Naive thymus-derived CD4-positive, alpha-beta T cell (primary cell): ENCODE results near the gene NHLH1. TPM values are rescaled to one million over a fixed set of nuclear protein-coding genes. Genes with fewer than 3 reads are reported as not detected.

ENCODE experiments used
- ATAC-seq: fragments of 150-1000 bp; cut with Tn5 transposase; 2 replicates; pipeline ENCODE4 v1.10.0; 2021; ENCODE audit warnings: mild to moderate bottlenecking, moderate library complexity
- CTCF ChIA-PET: fragments of 350-600 bp; sonication (Branson Sonifier 250); formaldehyde crosslinking; loops from one replicate; lab custom pipeline; 2021; ENCODE audit warnings: antibody characterized with exemption; lab: Charles Lee
- POLR2A ChIA-PET: fragments of 350-600 bp; sonication (Branson Sonifier 250); formaldehyde crosslinking; loops from one replicate; lab custom pipeline; 2021; ENCODE audit warnings: antibody characterized with exemption, inconsistent platforms; lab: Charles Lee
- DNase-seq, 9 donors: peaks; one replicate each; pipeline versions ENCODE4 v3.0.0 to v3.0.0-alpha.2; 2020 to 2022; ENCODE audit warnings: mixed read lengths in 1 of 9
- H3K27ac ChIP-seq: one replicate; pipeline ENCODE4 v1.7.0; 2013; ENCODE audit warnings: mild to moderate bottlenecking, low read depth, low read length, moderate library complexity
- H3K27me3 ChIP-seq, 2 donors: one replicate each; pipeline ENCODE4 v1.7.0; 2013; ENCODE audit warnings: low read length in 2 of 2, mild to moderate bottlenecking in 2 of 2, moderate library complexity in 2 of 2; ENCODE audit not compliant: control insufficient read depth in 2 of 2, insufficient read depth in 2 of 2
- H3K36me3 ChIP-seq, 3 experiments: 1 replicate in 2 of 3; 2 replicates in 1 of 3; pipeline ENCODE4 v1.7.0; 2013; ENCODE audit warnings: low read length in 3 of 3, mild to moderate bottlenecking in 3 of 3, moderate library complexity in 1 of 3; ENCODE audit not compliant: insufficient read depth in 3 of 3, control insufficient read depth in 2 of 3
- H3K4me1 ChIP-seq, 2 donors: one replicate each; pipeline ENCODE4 v1.7.0; 2013; ENCODE audit warnings: low read length in 2 of 2, mild to moderate bottlenecking in 2 of 2, moderate library complexity in 1 of 2; ENCODE audit not compliant: control insufficient read depth in 2 of 2, insufficient read depth in 2 of 2
- H3K4me3 ChIP-seq: 2 replicates; pipeline ENCODE4 v1.7.0; 2013; ENCODE audit warnings: mild to moderate bottlenecking, low read length
- H3K9me3 ChIP-seq, 3 experiments: 1 replicate in 2 of 3; 2 replicates in 1 of 3; pipeline ENCODE4 v1.7.0; 2013; ENCODE audit warnings: low read length in 3 of 3; ENCODE audit not compliant: control insufficient read depth in 2 of 3
- H3K27ac Mint-ChIP-seq, 9 donors: one replicate each; pipeline ENCODE4 v1.8.0; 2020 to 2022; ENCODE audit warnings: mixed read lengths in 9 of 9, mild to moderate bottlenecking in 8 of 9, moderate library complexity in 5 of 9, inconsistent platforms in 2 of 9
- H3K27me3 Mint-ChIP-seq, 5 donors: one replicate each; pipeline ENCODE4 v1.8.0; 2021 to 2022; ENCODE audit warnings: mixed read lengths in 5 of 5, mild to moderate bottlenecking in 1 of 5
- H3K36me3 Mint-ChIP-seq, 5 donors: one replicate each; pipeline ENCODE4 v1.8.0; 2020 to 2022; ENCODE audit warnings: mixed read lengths in 5 of 5, mild to moderate bottlenecking in 3 of 5, inconsistent platforms in 1 of 5
- H3K4me1 Mint-ChIP-seq, 7 donors: one replicate each; pipeline ENCODE4 v1.8.0; 2020 to 2022; ENCODE audit warnings: mixed read lengths in 7 of 7, mild to moderate bottlenecking in 3 of 7, inconsistent platforms in 1 of 7
- H3K4me3 Mint-ChIP-seq, 10 donors: one replicate each; pipeline ENCODE4 v1.8.0; 2020 to 2022; ENCODE audit warnings: mild to moderate bottlenecking in 10 of 10, mixed read lengths in 10 of 10, moderate library complexity in 6 of 10, inconsistent platforms in 2 of 10
- H3K9me3 Mint-ChIP-seq, 11 donors: one replicate each; pipeline ENCODE4 v1.8.0; 2020 to 2022; ENCODE audit warnings: mixed read lengths in 11 of 11, mild to moderate bottlenecking in 4 of 11, inconsistent platforms in 1 of 11, moderate library complexity in 1 of 11
- intact Hi-C, 2 donors: fragments of 100-400 bp; cut with micrococcal nuclease; formaldehyde crosslinking; loops; one replicate each; pipeline ENCODE4 v1.15.1; 2023
- polyA plus RNA-seq, 2 donors: library from polyadenylated mRNA; unstranded; fragments of 300-500 nt; fragmentation: Illumina TruSeq; gene quantifications; one replicate each; pipeline ENCODE4 v1.2.3, GENCODE V29; 2021
- total RNA-seq, 6 experiments: library from RNA in 5 of 6; stranded (reverse) in 5 of 6; gene quantifications; 1 replicate in 5 of 6; 2 replicates in 1 of 6; pipeline ENCODE4 v1.2.3 and lab custom pipeline; 2021 to 2026

Gene NHLH1
- total and polyA plus RNA-seq, 7 experiments from 2014 or later = 0.11 to 0.58 (median 0.42) TPM; not detected in 2

DNA sequence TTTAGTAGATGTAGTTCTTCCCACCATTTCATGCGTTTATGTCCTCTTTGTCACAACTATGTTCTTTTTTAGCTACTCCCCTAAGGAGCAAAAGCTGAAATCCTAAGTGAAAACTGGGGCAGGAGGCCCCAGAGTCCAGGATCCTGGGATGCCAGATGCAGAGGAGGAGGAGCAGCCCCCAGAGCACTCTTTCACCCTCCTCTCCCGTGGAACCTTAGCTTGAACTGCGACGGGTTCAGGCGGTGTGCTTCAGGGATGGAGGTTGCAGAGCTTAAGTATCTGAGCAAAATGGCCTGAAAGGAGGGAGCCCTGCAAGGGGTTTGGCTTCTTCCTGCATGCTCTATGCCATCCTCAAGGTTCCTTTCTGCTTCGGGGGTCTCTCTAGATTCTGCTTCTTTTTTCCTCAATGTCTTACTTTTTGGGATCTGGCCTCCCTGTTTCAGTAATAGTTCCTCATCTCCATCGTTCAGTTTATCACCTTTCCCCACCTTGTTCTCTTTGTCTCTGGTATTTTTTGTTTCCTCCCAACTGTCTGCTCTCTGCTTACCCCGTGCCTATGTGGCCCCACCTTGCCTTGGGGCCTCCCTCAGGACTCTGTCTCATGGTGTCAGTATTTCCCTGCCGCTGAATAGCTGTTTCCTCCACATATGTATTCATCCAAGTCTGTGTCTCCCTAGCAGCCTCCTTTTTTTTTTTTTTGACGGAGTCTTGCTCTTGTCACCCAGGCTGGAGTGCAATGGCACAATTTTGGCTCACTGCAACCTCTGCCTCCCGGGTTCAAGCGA lies 2.7 kb upstream of the NHLH1 start:
- H3K36me3 Mint-ChIP-seq = peaks cover 0 to 13% (median 4%) of the 10 kb centered on the region in 5 donors
- no peaks in the 10 kb centered on the region for H3K27me3 ChIP-seq
- H3K27me3 Mint-ChIP-seq = no peaks in the 10 kb centered on the region
- H3K36me3 ChIP-seq = peaks cover 0 to 17% (median 0%) of the 10 kb centered on the region in 3 experiments
- H3K27ac ChIP-seq = no peak overlapping the region
- ChIA-PET CTCF (interaction anchor here (0.7 kb wide), 1 partner anchor 1513 kb away, joined by 4 read pairs; no protein-coding TSS in a partner anchor), POLR2A (no interaction called here)
- ATAC-seq (no peak), DNase-seq (peak in 1 of 9 donors; percentile 15)
- no peaks in the 10 kb centered on the region for H3K9me3 Mint-ChIP-seq
- H3K4me1 Mint-ChIP-seq = peaks cover 0 to 8% (median 4%) of the 10 kb centered on the region in 7 donors
- peak overlapping the region in 4 of 9 donors; percentile 67 to 80 (median 78) for H3K27ac Mint-ChIP-seq
- H3K9me3 ChIP-seq = no peaks in the 10 kb centered on the region
- H3K4me1 ChIP-seq = no peaks in the 10 kb centered on the region
- H3K4me3 Mint-ChIP-seq = no peak overlapping the region
- no peak overlapping the region for H3K4me3 ChIP-seq
- intact Hi-C loops = no loop called here

DNA sequence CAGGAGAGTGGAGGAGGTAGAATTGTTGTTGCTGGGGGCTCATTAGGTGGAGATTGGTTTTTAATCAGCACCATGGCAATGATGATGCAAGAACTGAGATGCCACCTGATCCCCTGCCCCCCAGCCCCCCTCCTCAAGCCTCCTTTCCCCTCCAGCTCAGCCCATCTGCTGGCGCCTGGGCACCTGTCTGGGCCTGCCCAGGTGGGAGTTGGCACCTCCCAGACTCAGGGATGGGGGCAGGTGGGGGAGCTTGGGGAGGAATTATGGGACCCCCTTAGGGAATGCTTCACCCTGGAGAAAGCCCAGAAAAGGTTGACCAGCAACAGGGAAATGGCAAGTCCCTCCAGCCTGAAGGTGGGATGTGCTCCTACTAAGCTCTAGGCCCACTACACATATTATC lies 1.5 kb upstream of the NHLH1 start:
- Mint-ChIP-seq H3K4me1 (peaks cover 0 to 8% (median 4%) of the 10 kb centered on the region in 7 donors), H3K9me3 (no peaks in the 10 kb centered on the region), H3K4me3 (no peak overlapping the region), H3K27me3 (no peaks in the 10 kb centered on the region), H3K27ac (no peak overlapping the region), H3K36me3 (peaks cover 0 to 13% (median 0%) of the 10 kb centered on the region in 5 donors)
- no peaks in the 10 kb centered on the region for H3K27me3 ChIP-seq
- H3K4me1 ChIP-seq = no peaks in the 10 kb centered on the region
- DNase-seq = peak in 1 of 9 donors; percentile 8
- intact Hi-C loops = no loop called here
- ATAC-seq = no peak
- ChIA-PET CTCF (interaction anchor here (0.7 to 0.8 kb wide), 2 partner anchors 11 to 319 kb away, joined by 3 read pairs; no protein-coding TSS in a partner anchor), POLR2A (interaction anchor here (0.6 kb wide), 1 partner anchor 53 kb away, joined by 9 read pairs; no protein-coding TSS in a partner anchor)
- H3K36me3 ChIP-seq = peaks cover 0 to 6% (median 0%) of the 10 kb centered on the region in 3 experiments
- H3K4me3 ChIP-seq = no peak overlapping the region
- no peaks in the 10 kb centered on the region for H3K9me3 ChIP-seq
- no peak overlapping the region for H3K27ac ChIP-seq

DNA sequence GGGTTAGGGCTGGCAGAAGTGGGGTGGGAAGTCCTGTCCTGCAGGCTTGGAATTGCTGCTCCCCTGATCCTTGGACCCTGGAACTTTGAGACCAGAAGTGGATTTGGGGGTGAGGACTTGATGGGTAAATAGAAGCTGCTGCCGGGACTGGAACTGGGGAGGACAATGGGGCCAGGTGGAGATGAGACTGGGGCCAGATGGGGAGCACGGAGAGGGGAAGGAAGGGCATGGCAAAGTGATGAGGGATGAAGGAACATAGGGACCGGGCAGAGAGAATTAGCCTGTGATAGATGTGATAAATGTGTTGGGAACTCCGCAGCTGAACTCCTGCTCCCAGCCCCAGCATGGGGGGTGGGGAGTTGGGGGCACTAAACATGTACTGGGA lies 637 bp downstream of the NHLH1 start:
- ChIA-PET CTCF (interaction anchor here (0.6 kb wide), 1 partner anchor 9 kb away, joined by 3 read pairs; no protein-coding TSS in a partner anchor), POLR2A (no interaction called here)
- ATAC-seq (no peak), DNase-seq (peak in 1 of 9 donors; percentile 8)
- H3K9me3 ChIP-seq = no peaks in the 10 kb centered on the region
- H3K27ac Mint-ChIP-seq = peak overlapping the region in 1 of 9 donors; percentile 48
- no peak overlapping the region for H3K4me3 Mint-ChIP-seq
- H3K4me3 ChIP-seq = no peak overlapping the region
- intact Hi-C loops = no loop called here
- no peaks in the 10 kb centered on the region for H3K27me3 ChIP-seq
- no peaks in the 10 kb centered on the region for H3K27me3 Mint-ChIP-seq
- H3K27ac ChIP-seq = no peak overlapping the region
- H3K4me1 ChIP-seq = no peaks in the 10 kb centered on the region
- H3K9me3 Mint-ChIP-seq = no peaks in the 10 kb centered on the region
- peaks cover 0 to 4% (median 0%) of the 10 kb centered on the region in 5 donors for H3K36me3 Mint-ChIP-seq
- no peaks in the 10 kb centered on the region for H3K36me3 ChIP-seq
- peaks cover 0 to 8% (median 0%) of the 10 kb centered on the region in 7 donors for H3K4me1 Mint-ChIP-seq

DNA sequence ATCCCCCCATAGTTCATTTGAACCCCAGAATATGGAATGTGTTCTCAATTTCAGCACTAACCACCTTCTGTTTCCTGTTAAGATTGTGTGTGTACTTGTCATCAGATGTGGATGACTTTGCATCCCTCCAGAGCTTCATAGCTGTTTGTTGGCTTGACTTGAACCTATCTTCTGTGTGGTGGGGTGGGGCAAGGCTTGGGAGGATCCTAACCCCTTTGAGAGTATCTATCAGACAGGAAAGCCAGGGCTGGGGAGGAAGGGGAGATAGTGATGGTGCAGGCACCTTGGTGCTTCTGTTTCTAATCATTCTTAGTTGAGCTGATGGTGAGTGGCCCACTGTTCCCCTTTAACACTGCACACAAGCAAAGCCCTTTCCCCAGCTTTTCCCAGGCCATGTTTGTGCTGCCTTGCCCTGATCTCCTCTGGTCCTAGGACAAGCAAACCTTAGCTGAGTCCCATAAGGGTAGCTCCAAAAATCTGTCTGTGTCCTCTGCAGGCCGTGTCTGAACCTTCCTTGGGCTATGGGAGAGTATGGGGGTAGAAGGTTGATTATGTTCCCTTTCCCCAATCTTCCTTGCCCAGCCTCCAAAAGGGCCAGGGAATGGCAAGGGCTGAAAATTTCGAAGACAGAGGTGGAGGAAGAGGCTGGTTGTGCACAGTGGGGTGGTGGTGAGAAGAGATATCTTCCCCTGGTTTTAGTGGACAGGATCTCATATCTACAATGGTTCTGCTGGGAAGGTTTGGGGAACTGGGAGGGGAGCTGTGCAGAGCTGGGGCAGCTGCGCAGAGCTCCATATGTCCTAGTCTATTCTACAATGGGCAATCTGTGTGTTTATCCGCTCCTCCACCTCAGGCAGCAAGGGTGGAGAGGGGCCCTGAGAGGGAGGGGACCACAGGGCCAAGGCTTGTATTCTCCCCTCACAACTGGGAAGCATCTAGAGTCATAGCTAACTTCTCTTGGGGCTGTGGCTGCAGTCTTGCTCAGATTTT lies 1.4 kb downstream of the NHLH1 start:
- Histone ChIP-seq H3K36me3 (no peaks in the 10 kb centered on the region), H3K4me1 (no peaks in the 10 kb centered on the region), H3K27me3 (no peaks in the 10 kb centered on the region), H3K27ac (no peak overlapping the region), H3K9me3 (no peaks in the 10 kb centered on the region), H3K4me3 (no peak overlapping the region)
- Mint-ChIP-seq H3K36me3 (peaks cover 0 to 4% (median 0%) of the 10 kb centered on the region in 5 donors), H3K4me1 (peaks cover 0 to 8% (median 0%) of the 10 kb centered on the region in 7 donors), H3K9me3 (no peaks in the 10 kb centered on the region), H3K27me3 (no peaks in the 10 kb centered on the region), H3K27ac (peak overlapping the region in 2 of 9 donors; percentile 28 to 56), H3K4me3 (no peak overlapping the region)
- intact Hi-C loops = no loop called here
- peak in 1 of 9 donors; percentile 15 for DNase-seq
- POLR2A ChIA-PET = interaction anchor here (0.5 kb wide), 1 partner anchor 98 kb away, joined by 3 read pairs; no protein-coding TSS in a partner anchor
- peak; percentile 50 for ATAC-seq
- CTCF ChIA-PET = interaction anchor here (0.6 kb wide), 2 partner anchors 8 to 620 kb away, joined by 3 read pairs; no protein-coding TSS in a partner anchor

DNA sequence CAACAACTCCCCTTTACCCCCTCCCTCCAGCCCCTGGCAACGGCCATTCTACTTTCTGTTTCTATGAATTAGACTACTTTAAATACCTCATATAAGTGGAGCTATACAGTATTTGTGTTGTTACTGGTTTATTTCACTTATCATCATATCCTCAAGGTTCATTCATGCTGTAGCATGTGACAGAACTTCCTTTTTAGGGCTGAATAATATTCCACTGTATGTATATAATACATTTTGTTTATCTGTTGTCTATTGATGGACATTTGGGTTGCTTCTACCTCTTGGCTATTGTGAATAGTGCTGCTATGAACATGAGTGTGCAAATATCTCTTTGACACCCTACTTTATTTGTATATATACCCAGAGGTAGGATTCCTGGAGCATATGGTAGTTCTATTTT lies 2.2 kb downstream of the NHLH1 start:
- peaks cover 0 to 4% (median 0%) of the 10 kb centered on the region in 5 donors for H3K36me3 Mint-ChIP-seq

More for the DNA sequence above, 2.2 kb downstream of the NHLH1 start:
- Mint-ChIP-seq H3K27me3 (no peaks in the 10 kb centered on the region), H3K9me3 (no peaks in the 10 kb centered on the region), H3K27ac (no peak overlapping the region), H3K4me3 (no peak overlapping the region), H3K4me1 (peaks cover 0 to 8% (median 0%) of the 10 kb centered on the region in 7 donors)
- no peak overlapping the region for H3K27ac ChIP-seq
- no peaks in the 10 kb centered on the region for H3K27me3 ChIP-seq
- CTCF ChIA-PET = no interaction called here
- intact Hi-C loops = no loop called here
- H3K36me3 ChIP-seq = no peaks in the 10 kb centered on the region
- no peak for ATAC-seq
- POLR2A ChIA-PET = no interaction called here
- DNase-seq = no peak
- H3K4me3 ChIP-seq = no peak overlapping the region
- no peaks in the 10 kb centered on the region for H3K9me3 ChIP-seq
- no peaks in the 10 kb centered on the region for H3K4me1 ChIP-seq
